Right lobe of liver (tissue), 4 donors: ENCODE data around the gene CTIF.

ENCODE experiments used
- POLR2A ChIP-seq: fragments of 450-650 bp; IDR thresholded peaks from one replicate; pipeline ENCODE4 v1.6.1; 2017; ENCODE audit warnings: antibody characterized with exemption, mild to moderate bottlenecking
- TF ChIP-seq, protein P1 (sequence below), 4 donors: fragments of 200-600 bp in 3 of 4; fragments of 450-650 bp in 1 of 4; IDR thresholded peaks; one replicate each; pipeline versions ENCODE4 v1.5.1 to v1.8.0; 2016 to 2022; ENCODE audit warnings: antibody characterized with exemption in 4 of 4, mild to moderate bottlenecking in 2 of 4
- donor health status: DM: no; HTN: no; CAD: no.
- donor health status: DM: no; HTN: no; CAD: no.
- donor health status: DM: no; HTN: yes; CAD: no.

DNA sequence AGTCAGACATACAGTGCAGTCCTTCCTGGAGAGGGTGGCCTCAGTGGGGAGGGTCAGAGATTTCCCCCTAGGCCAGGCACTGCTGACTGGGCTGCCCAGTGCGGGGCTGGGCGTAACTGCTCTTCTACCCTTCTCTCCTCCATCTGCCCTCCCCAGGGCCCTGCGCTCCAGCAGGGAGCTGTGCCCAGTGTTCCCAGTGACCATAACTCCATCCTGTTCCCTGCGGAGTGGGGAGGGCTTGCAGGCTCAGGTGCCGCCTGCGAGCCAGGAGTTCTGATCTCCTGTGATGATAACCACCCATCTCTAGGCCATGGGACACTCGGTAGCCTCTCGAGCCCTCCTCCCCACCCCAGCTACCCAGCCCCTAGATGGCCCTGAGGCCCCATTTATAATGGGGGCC, 304.3 kb downstream of the CTIF start:
- TF ChIP-seq, protein P1, sequence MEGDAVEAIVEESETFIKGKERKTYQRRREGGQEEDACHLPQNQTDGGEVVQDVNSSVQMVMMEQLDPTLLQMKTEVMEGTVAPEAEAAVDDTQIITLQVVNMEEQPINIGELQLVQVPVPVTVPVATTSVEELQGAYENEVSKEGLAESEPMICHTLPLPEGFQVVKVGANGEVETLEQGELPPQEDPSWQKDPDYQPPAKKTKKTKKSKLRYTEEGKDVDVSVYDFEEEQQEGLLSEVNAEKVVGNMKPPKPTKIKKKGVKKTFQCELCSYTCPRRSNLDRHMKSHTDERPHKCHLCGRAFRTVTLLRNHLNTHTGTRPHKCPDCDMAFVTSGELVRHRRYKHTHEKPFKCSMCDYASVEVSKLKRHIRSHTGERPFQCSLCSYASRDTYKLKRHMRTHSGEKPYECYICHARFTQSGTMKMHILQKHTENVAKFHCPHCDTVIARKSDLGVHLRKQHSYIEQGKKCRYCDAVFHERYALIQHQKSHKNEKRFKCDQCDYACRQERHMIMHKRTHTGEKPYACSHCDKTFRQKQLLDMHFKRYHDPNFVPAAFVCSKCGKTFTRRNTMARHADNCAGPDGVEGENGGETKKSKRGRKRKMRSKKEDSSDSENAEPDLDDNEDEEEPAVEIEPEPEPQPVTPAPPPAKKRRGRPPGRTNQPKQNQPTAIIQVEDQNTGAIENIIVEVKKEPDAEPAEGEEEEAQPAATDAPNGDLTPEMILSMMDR (IDR thresholded peaks at IDR 0.05), result no peak
- TF ChIP-seq POLR2A, result no peak
